GM18519 (cell line): ENCODE data around the gene WDR5.

Experiments used
- ATAC-seq: cut with Tn5 transposase; IDR thresholded peaks from one replicate; pipeline ENCODE4 v1.9.1; 2021; ENCODE audit warnings: mild to moderate bottlenecking, moderate library complexity; ENCODE audit not compliant: unreplicated experiment, low FRiP score

The WDR5 gene

DNA sequence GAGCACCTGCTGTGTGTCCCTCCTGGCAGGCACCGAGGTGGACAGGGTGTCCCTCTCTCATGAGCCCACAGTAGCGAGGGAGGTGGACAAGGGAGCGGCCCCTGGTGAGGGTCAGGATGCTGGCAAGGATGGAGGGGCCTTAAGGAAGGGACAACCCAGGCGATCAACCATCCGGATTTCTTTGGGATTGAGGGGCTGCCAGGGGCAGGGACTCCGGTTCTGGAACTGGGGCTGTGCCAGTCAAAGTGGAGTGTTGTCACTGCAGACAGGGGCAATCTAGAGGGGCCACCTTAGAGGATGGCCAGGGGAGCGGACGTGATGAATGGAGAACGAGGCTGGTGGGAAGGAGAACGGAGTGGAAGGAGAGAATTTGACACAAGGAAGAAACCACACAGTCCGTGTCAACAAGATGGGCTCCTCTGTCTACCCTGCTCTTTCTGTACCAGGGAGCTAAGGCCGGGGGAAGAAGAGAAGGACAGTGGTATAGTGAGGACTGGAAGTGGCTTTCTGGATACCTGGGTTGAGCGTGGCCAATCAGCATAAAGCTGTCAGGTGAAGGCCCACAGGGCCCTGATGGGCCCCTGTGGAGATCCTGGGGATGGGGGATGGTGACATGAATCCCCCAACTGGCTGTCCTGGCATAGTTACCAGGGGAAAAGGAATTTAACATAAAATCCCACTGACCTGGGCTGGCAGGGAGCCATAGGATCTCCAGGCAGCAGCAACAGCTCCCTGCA, 4.2 kb upstream of the WDR5 start:
- no peak for ATAC-seq

DNA sequence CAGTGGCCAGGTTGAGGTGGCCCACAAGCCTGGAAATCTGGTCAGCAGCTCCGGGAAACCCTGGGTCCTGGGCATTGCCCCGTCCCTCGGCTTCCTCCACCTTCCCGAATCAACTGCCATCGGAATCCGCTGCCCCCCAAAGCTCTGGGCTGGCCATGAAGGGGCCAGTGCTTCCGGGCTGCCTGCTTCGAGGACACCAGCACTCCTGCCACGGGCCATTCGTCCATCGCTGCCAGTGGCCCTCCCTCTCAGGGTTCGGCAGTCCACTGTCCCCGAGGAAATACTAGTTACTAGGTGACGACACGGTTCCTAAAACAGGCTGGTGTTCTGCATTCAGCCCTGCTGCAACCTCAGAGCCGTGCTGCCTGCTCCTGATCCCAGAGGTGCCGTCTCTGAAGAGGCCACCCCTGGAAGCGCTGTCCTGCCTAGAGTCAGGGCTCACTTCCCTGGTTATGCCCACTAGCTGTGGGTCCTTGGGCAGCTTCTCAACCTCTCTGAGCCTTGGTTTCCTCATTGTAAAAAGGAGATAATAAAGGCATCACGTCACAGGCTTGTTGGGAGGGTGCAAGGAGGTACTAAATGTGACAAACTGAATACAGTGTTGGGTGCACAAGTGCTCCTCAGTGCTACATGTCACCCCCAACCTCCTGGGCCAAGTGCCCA, 3.5 kb upstream of the WDR5 start:
- ATAC-seq: no peak

DNA sequence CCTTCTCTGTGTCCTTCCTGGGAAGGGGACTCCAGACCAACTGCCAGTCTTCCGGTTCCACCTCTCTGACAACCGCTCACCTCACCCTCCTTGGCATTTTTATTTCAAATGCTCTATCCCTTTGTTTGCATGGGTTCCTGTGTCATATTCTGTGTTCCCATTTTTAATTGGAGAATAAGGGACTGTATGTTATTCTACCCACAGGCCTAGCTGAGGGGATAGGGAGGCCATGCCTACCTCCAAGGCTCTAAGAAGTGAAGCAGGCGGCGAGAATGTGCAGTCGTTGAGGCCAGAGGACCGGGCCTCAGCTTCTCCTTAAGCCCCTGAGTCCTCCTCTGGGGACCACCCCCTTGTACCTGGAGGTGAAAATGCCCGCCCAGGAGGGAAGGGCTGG, 936 bp upstream of the WDR5 start:
- no peak for ATAC-seq

DNA sequence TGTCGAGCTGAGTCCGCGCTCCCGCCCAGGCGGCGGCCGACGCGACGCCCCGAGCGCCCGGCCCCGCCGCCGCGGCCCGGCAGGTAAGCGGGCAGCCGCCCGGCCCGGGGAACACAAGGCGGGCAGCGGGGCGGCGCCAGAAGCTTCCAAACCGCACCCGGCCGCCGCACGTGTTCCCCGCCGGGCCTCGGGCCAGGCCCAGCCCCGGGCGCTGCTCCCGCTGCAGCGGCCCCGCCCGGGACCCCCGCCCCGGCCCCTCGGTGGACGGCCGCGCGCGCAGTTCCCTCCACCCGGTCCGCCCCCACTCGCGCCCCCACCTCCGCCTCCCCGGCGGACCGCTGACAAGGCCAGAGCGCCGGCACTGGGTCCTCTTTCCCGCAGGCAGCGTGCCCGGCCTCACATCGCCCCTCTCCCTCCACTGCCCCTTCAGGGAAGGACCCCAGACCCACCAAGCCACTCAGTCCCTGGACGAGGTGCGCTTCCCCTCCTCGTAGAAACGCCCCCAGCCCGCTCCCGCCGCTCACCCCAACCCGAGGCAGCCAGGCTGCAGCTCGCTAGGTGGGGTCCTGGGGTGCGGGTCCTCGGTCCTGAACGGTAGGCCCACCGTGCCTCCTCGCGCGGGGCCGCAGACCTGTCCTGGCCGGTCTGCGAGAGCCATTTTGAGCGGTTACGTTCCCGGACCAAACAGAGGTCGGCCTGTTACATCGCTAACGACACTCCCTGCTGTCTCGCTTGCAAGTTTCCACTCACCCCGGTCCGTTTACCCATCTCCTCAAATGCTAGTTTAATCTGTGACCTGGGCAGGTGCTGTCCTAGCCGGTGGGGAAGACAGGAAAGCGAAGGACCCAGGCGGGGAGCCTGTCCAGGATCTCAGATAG, 475 bp downstream of the WDR5 start:
- no peak for ATAC-seq

DNA sequence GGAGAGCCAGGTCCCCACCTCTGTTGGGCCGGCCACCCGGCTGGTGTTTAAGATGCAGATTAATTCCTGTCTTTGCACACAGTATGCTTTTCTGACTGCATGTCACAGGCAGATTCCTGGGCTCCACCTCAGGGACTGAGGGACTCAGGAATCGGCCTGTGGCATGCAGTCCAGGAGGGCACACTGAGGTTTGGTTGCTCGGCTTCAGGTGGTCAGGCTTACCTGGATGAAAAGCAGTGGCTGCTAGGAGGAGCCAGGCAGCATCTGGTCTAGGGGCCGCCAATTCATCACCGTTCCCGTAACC, 1.1 kb downstream of the WDR5 start:
- no peak for ATAC-seq

DNA sequence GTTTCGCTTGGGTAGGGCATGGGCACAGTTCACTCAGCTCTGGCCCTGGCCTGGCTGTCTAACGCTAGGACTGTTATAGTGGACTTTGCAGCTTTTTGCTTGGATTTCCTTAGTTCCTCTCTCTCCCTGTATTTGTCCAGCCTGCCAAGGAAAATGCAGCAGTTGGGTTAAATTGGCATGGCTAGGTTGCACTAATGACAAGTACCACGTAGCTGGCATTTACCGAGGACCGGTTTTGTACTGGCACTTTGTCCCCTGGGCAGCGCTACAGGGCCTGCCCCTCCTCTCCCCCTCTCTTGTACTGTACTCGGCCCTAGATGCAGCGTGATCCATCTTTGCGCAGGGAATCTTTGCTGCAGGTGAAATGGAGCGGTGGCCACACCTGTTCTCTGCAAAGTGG, 2.4 kb downstream of the WDR5 start:
- ATAC-seq: no peak

DNA sequence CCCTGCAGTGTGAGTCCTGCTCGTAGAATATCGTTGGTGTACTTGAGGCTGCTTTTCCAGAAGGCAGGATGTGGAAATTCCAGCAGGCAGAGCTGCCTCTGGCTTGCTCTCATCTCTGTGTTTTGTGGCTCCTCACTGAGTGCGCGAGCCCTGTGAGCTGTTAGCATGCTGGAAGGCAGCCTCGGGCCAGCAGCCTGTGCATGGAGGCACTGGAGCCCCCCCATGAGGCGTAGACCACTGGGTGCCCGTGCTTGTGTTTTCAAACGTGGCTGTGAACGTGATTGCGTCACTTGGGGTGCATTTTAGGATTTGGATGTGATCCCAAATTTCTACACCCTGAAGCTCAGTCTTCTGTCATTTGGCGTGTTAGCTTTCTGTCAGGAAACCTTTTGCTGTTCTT, 3.2 kb downstream of the WDR5 start:
- ATAC-seq: no peak

DNA sequence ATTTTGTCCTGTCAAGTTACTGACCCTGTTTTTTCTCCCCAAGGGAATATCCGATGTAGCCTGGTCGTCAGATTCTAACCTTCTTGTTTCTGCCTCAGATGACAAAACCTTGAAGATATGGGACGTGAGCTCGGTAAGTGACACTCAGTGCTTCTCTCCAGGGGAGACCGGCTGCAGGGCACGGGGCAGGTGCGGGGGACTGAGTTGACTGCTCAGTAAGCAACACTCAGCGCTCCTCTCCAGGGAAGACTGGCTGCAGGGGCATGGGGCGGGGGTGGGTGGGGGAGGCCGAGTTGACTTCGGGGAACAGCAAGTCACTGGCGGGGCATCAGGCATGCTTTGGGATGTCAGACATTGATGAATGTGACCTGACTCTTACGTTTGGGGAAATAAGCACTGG, 6.0 kb downstream of the WDR5 start:
- no peak for ATAC-seq

DNA sequence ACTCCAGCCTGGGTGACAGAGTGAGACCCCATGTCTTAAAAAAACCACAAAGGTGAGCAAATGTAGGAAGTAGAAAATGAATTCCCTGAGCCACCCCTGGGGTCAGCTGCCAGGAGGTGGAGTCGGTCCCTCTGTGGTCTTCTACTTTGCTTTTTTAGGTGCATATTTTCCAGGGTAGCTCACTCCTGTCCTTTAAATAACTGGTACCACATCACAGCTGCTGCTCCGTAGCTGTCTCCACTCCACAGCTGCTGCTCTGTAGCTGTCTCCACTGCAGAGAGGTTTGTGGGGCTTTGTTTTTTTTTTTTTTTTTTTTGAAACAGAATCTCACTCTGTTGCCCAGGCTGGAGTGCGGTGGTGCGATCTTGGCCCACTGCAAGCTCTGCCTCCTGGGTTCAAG, 8.9 kb downstream of the WDR5 start:
- ATAC-seq: no peak

DNA sequence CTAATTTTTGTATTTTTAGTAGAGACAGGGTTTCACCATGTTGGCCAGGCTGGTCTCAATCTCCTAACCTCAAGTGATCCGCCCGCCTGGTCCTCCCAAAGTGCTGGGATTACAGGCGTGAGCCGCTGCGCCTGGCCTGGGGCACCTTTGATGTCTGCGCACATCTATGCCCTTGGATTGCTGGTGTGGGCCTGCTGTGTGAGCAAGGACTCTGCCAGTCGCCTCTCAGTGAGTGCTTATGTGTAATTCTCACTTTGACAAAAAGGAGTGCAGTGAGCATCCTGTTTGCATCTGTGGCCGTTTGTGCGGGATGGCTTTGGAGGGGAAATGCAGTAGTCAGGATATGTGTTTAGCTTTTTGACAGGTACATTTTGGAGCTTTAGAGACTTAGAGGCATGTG, 9.4 kb downstream of the WDR5 start:
- no peak for ATAC-seq

DNA sequence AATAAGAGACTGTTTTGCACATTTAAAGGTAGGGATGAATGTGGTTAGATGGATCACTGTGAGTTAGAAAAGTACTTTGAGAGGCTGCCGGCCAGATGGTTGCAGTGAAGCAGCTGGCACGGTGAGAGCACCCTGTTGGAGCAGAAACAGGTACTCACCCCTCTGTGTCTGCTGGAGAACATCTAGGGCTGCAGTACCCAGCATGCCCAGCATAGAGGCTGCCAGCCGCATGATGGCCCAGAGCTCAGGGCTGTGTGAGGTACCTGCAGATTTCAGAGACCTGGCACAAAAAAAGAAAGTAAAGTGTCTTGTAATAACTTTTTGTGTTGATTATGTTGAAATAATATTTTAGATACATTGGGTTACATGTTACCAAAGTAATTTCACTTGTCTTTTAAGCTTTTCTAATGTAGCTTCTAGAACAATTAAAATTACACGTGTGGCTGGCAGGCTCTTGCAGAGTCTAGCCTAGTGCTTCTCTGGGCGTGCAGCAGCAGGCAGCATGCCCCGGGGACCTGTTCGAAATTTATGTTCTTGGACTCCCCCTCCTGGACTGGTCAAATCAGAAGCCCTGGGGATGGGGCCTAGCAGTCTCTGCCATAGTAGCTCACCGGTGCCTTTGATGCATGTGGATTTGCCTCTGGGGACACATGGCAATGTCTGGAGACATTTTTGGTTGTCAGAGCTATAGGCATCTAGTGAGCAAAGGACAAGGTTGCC, 11.1 kb downstream of the WDR5 start:
- no peak for ATAC-seq

DNA sequence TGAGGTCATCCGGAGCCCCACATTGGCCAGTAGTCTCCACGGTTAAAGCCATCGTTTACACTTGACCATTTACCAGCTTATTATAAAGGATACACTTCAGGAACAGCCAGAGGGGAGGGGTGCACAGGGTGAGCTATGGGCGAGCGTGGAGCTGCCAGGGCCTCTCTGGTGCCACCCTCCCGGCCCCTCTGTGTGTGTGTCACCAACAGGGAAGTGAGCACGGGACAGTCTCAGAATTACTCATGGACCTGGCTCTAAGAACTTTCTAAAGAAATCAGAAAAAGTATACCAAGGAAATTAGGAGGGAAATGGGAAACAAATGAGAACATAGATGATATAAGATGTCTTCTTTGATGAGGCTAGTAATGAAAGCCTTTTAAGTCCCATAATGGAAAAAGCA, 13.5 kb downstream of the WDR5 start:
- ATAC-seq: no peak

DNA sequence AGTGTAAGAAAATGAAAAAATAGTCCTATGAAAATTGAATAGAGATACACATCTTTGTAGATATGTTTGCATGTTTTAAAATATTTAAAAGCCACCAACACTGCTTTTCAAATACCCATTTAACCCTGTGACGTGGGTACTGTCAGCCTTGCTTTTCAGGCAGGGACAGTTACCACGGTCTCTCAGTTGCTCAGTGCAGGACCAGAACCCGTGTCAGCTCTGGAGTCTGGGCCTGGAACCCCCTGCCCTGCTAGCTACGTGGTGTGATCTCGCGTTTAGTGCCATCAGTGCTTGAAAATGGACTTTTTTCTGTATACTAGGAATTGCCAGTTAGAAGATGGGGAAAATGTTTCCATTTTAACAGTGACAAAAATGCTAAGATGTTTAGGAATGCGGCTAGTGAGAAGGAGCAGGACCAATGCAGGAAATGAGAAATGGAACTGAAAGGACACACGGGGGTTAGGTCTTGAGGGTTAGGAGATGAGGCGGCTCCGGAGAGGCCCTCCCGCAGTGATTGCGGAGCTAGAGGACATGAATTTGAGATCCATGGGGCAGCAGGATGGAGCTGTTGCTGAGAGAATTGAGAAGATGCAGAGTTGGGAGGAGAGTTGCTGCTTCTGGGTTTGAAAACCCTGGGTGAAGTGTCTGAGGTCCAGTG, 14.8 kb downstream of the WDR5 start:
- no peak for ATAC-seq

DNA sequence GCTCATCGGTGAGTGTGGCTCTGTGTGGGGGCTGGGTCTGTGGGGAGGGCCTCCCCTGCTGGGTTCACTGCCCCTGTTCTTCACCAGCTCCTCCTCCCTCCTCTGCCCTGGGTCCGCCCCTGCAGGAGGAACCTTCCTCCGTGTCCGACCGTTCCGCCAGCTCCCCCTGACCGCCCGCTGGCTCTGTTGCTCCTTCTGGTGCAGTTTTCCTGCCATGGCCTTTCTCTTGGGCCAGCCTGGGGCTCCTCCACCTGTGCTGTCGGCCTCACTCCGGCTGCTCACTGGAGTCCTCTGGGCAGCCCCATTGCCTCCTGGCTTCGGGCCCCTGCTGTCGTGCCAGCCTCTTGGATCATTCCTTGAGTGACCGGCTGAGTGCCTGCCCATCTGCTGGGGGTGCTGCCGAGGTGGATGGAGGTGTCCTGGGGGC, 16.2 kb downstream of the WDR5 start:
- no peak for ATAC-seq

DNA sequence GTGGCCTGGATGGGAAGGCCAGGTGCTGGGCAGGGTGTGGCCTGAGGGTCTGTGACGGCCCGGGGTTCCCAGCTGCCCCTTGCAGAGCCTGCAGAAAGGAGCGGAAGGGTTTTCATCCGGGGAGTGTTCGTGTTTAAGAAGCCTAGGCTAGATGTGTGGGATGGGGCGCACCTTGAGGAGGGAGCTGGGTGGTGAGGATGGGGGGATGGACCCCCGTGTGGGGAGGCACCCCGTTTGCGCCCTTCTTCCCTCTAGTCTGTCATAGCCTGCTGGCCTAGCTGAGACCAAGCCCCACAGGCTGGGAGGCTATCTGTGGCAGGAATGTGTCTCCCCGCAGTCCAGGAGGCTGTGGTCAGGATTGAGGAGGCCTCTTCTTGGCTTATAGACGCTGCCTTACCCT, 16.6 kb downstream of the WDR5 start:
- no peak for ATAC-seq

DNA sequence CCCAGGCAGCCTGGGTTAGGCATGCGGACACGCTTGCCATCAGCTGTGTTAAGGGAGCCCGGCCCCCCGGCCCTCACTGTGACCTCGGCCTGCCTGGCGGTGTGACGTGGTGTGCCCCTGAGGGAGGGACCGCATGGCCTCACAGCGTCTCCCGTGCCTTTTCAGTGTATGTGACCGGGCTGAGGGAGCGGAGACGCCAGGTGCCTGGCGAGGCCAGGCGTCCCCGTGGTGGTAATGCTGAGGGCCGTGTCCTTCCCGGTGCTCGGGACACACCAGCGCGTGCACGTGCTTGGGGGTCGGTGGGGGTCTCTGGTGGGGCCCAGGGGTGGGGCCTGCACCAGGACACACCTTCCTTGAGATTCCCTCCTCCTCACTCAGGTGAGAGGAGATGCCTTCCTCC, 17.6 kb downstream of the WDR5 start:
- ATAC-seq: no peak

DNA sequence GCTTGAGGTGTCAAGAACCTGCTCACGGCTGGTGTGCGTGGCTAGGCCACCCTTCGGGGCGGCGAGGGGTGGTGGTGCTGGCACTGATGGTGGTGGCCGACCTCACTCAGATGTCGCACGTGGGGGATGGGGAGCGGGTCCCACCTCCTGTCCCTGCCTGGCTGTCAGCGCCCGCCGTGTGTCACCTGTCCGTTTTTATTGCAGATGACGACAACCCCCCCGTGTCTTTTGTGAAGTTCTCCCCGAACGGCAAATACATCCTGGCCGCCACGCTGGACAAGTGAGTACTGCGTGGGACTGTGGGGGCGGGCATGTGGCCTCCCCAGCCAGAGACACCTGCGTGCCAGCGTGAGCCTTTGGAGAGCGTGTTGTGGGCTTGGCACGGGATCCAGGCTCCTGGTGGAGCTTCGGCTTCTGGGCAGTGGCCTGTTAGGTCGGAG, 18.4 kb downstream of the WDR5 start:
- no peak for ATAC-seq

DNA sequence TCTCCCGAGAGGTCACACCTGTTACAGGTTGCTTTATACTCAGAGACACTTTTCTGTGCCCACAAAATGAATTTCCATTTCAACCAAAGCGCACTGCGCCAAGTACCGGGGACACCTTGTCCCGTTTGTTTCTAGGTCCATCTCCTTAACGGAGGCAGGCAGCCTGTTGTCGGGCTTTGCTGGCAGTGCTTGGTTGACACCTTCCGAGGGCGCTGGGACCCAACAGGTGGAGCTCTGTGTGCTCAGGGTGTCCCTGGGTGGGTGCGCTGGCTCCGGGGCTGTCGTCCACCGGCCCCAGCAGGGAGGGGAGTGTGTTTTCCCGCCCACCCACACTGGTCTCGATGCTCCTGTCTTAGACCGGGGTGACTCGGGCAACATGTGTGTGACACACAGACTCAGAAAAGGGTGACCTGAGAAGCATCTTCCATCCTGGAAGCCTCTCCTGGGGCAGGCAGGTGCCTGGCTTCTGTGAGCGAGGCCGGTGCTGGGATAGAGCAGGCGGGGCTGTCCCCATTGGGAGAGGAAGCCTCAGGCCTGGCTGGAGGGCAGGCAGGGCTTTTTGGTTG, 20.0 kb downstream of the WDR5 start:
- ATAC-seq: no peak

DNA sequence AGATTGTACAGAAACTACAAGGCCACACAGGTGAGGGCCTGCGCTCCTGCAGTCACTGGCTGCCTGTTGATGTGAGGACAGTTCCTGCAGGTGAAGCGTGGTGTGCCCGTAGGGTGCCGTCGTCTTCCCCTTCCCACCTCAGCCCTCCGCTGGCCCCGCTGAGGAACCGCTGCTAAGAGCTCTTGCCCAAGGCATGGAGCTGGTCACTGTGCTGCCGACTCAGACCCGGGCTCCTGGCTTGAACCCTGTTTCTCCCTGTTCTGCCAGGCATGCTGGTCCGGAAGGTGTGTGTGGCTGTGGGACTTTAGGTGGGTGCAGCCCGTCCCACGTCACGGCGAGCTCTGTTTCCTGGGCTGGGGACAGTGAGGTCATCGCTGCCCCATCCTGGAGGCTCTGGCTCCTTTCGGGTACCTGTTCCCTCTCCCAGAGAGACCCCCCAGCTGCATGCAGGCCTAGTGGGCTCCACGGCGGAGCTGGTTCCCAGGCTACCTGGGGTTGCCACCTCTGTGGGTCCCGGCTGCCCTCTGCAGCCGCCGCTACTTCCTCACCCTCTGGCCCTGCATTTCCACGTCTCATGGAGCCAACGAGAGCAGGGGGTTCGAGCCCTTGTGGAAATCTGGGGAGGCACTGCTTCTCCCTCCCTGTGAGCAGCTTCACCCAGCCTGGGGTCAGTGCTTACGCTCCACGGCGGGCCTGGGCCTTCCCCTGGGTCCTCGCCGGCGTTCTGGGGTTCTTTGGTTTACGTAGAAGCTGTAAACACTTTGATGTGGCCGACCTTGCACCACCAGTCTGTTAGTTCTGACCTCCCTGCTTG, 20.9 kb downstream of the WDR5 start:
- ATAC-seq: no peak
